Neural progenitor cell (in vitro differentiated cells): ENCODE results near the gene TMEM178B.

Experiments
- CTCF ChIP-seq: fragments of 200-600 bp; sonication (generic); IDR thresholded peaks from 2 replicates; pipeline ENCODE4 v1.5.1; 2017; ENCODE audit warnings: antibody characterized with exemption, mild to moderate bottlenecking
- EZH2phosphoT487 ChIP-seq: fragments of 200-600 bp; sonication (generic); IDR thresholded peaks from 2 replicates; pipeline ENCODE4 v1.6.1; 2017; ENCODE audit warnings: antibody characterized with exemption

GRCh38 chr7:141251180-141251579 is 177.3 kb downstream of the TMEM178B start:
- TF ChIP-seq EZH2phosphoT487 (no peak), CTCF (no peak)
